Natural killer cell (primary cell): ENCODE results near the gene HPSE2. TPM values are rescaled to one million over a fixed set of nuclear protein-coding genes. Genes with fewer than 3 reads are reported as not detected.

Experiments used
- ATAC-seq, 3 donors: fragments of 150-1000 bp in 2 of 3; fragments of 200-7000 bp in 1 of 3; cut with Tn5 transposase; 1 replicate in 1 of 3; 2 replicates in 2 of 3; pipeline ENCODE4 v1.10.0; 2021; ENCODE audit warnings: mild to moderate bottlenecking in 2 of 3, moderate library complexity in 2 of 3
- DNase-seq, 2 donors: peaks; one replicate each; pipeline versions ENCODE4 v3.0.0 to v3.0.0-alpha.2; 2013 to 2021; ENCODE audit warnings: mixed read lengths in 1 of 2
- H3K27ac ChIP-seq: one replicate; pipeline ENCODE4 v1.5.1; 2013; ENCODE audit warnings: mild to moderate bottlenecking, low read length
- H3K27me3 ChIP-seq: one replicate; pipeline ENCODE4 v1.6.1; 2013; ENCODE audit warnings: low read length; ENCODE audit not compliant: control insufficient read depth, insufficient read depth
- H3K36me3 ChIP-seq: one replicate; pipeline ENCODE4 v1.6.1; 2013; ENCODE audit warnings: low read length; ENCODE audit not compliant: control insufficient read depth, insufficient read depth
- H3K4me1 ChIP-seq: one replicate; pipeline ENCODE4 v1.6.1; 2013; ENCODE audit warnings: low read length; ENCODE audit not compliant: control insufficient read depth, insufficient read depth
- H3K4me3 ChIP-seq: one replicate; pipeline ENCODE4 v1.5.1; 2013; ENCODE audit warnings: low read length
- H3K9me3 ChIP-seq: one replicate; pipeline ENCODE4 v1.6.1; 2013; ENCODE audit warnings: low read length; ENCODE audit not compliant: control insufficient read depth, insufficient read depth
- H3K27ac Mint-ChIP-seq, 2 donors: one replicate each; pipeline ENCODE4 v1.8.0; 2022; ENCODE audit warnings: mild to moderate bottlenecking in 2 of 2, mixed read lengths in 2 of 2, moderate library complexity in 1 of 2
- H3K27me3 Mint-ChIP-seq, 2 donors: one replicate each; pipeline ENCODE4 v1.8.0; 2022; ENCODE audit warnings: low read depth in 2 of 2, mixed read lengths in 2 of 2
- H3K36me3 Mint-ChIP-seq: one replicate; pipeline ENCODE4 v1.8.0; 2022; ENCODE audit warnings: mixed read lengths
- H3K4me1 Mint-ChIP-seq, 2 donors: one replicate each; pipeline ENCODE4 v1.8.0; 2022; ENCODE audit warnings: mixed read lengths in 2 of 2
- H3K4me3 Mint-ChIP-seq: one replicate; pipeline ENCODE4 v1.8.0; 2022; ENCODE audit warnings: mild to moderate bottlenecking, moderate library complexity, mixed read lengths
- H3K9me3 Mint-ChIP-seq, 2 donors: one replicate each; pipeline ENCODE4 v1.8.0; 2022; ENCODE audit warnings: mixed read lengths in 2 of 2
- WGBS: methylation state at CpG from one replicate; pipeline ENCODE4 v1.1.7; 2013; ENCODE audit warnings: missing lambda C conversion rate; ENCODE audit not compliant: insufficient coverage; 5-methylcytosine and 5-hydroxymethylcytosine counted together
- intact Hi-C: fragments of 100-400 bp; cut with micrococcal nuclease; formaldehyde crosslinking; loops from one replicate; pipeline ENCODE4 v1.14.2; 2022
- total RNA-seq, 4 donors: library from RNA; stranded (reverse); fragments of 120-200 nt in 1 of 4; gene quantifications; one replicate each; pipeline versions ENCODE4 v1.2.3 to v1.2.4, GENCODE V29; 2013 to 2022
- TF ChIP-seq, protein P1 (sequence below): fragments of 200-600 bp; IDR thresholded peaks from one replicate; pipeline ENCODE4 v1.8.0; 2022; ENCODE audit warnings: antibody characterized with exemption

Gene HPSE2
- total RNA-seq, 3 donors from 2014 or later (not counting 1 experiment from before 2014, with no cell fraction given) = not detected

DNA sequence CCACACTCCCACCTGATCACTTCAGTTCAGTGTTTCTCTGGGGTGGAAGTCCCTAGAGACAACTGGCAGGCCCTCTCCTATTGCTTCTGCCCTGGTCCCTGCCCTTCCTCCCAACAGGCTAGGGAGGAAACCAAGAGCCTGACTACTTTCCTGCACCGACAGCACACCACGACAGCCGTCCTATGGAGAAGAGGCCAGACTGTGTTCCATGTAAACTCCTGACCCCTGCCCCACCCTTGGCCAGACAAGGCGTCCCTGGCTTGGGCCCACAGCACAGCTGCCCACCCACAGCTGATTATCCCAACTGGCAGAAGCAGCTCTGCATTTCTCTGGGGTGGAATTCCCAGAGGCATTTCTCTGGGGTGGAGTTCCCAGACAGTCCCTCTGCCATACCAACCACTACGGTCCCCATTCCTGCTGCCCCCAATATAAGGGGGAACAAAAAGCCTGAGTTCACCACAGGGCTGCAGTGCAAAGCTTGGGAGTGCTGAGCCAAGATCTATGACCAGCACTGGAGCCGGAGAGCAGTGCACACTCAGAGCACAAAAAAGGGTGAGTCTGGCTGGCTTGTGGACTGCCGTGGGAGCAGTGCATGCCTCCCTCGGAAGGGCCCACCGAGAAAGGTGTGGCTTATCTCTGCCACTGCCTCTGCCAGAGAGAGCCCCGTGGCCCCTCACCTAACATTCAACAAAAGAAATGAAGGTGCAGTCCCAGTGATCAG is 193.4 kb downstream of the HPSE2 start:
- H3K27ac Mint-ChIP-seq = no peak overlapping the region
- 97% methylated on average over 10 of the region's 10 CpGs for WGBS
- Histone ChIP-seq H3K9me3 (peaks cover 11% of the 10 kb centered on the region), H3K27ac (no peak overlapping the region), H3K4me3 (no peak overlapping the region), H3K27me3 (no peaks in the 10 kb centered on the region), H3K4me1 (no peaks in the 10 kb centered on the region), H3K36me3 (no peaks in the 10 kb centered on the region)
- TF ChIP-seq, protein P1, sequence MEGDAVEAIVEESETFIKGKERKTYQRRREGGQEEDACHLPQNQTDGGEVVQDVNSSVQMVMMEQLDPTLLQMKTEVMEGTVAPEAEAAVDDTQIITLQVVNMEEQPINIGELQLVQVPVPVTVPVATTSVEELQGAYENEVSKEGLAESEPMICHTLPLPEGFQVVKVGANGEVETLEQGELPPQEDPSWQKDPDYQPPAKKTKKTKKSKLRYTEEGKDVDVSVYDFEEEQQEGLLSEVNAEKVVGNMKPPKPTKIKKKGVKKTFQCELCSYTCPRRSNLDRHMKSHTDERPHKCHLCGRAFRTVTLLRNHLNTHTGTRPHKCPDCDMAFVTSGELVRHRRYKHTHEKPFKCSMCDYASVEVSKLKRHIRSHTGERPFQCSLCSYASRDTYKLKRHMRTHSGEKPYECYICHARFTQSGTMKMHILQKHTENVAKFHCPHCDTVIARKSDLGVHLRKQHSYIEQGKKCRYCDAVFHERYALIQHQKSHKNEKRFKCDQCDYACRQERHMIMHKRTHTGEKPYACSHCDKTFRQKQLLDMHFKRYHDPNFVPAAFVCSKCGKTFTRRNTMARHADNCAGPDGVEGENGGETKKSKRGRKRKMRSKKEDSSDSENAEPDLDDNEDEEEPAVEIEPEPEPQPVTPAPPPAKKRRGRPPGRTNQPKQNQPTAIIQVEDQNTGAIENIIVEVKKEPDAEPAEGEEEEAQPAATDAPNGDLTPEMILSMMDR = no peak
- ATAC-seq (no peak), DNase-seq (no peak)
- H3K4me3 Mint-ChIP-seq = no peak overlapping the region
- no peaks in the 10 kb centered on the region for H3K4me1 Mint-ChIP-seq
- intact Hi-C loops = no loop called here
- H3K27me3 Mint-ChIP-seq = no peaks in the 10 kb centered on the region
- H3K9me3 Mint-ChIP-seq = peaks cover 0 to 5% of the 10 kb centered on the region in 2 donors
- H3K36me3 Mint-ChIP-seq = no peaks in the 10 kb centered on the region

DNA sequence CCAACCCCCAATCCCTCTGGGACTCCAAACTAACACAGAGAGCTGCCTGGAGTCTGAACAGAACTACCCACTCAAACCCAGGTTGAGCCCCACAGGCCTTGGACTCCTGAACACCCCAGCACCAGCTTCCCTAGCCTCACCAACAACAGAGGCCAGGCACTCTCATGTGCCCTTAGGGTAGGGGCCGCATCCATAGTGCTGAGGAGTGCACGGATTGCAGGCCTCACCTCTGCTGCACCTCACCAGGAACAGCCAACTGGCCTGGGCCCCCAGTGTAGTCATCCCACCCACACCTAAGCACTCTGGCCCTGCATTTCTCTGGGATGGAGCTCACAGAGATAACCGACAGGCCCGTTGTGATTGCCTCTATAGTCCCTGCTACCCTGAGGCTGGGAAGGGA is 194.2 kb downstream of the HPSE2 start:
- no peak overlapping the region for H3K4me3 Mint-ChIP-seq
- H3K4me1 ChIP-seq = no peaks in the 10 kb centered on the region
- TF ChIP-seq, protein P1 = no peak
- H3K9me3 ChIP-seq = peaks cover 11% of the 10 kb centered on the region
- 97% methylated on average over 4 of the region's 4 CpGs for WGBS
- H3K36me3 Mint-ChIP-seq = no peaks in the 10 kb centered on the region
- H3K27me3 Mint-ChIP-seq = no peaks in the 10 kb centered on the region
- intact Hi-C loops = no loop called here
- ATAC-seq (no peak), DNase-seq (no peak)
- H3K4me3 ChIP-seq = no peak overlapping the region
- peaks cover 0 to 5% of the 10 kb centered on the region in 2 donors for H3K9me3 Mint-ChIP-seq
- H3K27ac ChIP-seq = no peak overlapping the region
- no peaks in the 10 kb centered on the region for H3K36me3 ChIP-seq
- no peaks in the 10 kb centered on the region for H3K4me1 Mint-ChIP-seq
- no peak overlapping the region for H3K27ac Mint-ChIP-seq
- H3K27me3 ChIP-seq = no peaks in the 10 kb centered on the region

DNA sequence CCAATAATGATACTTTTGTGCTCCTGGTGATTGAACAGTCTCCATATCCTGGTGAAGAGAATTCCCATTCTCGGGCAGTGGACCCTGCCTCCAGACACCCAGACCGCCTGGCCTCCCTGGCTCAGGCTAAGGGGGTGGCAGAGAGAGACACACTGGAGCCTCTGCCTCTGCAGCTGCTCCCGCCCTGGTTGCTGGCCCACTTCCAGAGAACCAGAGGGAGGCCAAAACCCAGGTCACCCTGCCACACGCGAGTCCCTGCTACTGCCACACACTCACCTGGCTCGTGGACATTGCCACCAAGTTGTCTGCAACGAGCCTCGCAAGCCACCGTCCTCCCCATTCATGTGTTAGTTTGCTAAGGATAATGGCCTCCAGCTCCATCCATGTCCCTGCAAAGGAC is 221.8 kb downstream of the HPSE2 start:
- H3K27me3 ChIP-seq = no peaks in the 10 kb centered on the region
- no peaks in the 10 kb centered on the region for H3K27me3 Mint-ChIP-seq
- no peak overlapping the region for H3K4me3 ChIP-seq
- no peak overlapping the region for H3K27ac ChIP-seq
- peaks cover 0 to 6% of the 10 kb centered on the region in 2 donors for H3K9me3 Mint-ChIP-seq
- TF ChIP-seq, protein P1 = no peak
- no peak overlapping the region for H3K4me3 Mint-ChIP-seq
- no peaks in the 10 kb centered on the region for H3K36me3 ChIP-seq
- DNase-seq (no peak), ATAC-seq (no peak)
- WGBS = 92% methylated on average over 9 of the region's 9 CpGs
- H3K36me3 Mint-ChIP-seq = no peaks in the 10 kb centered on the region
- no peaks in the 10 kb centered on the region for H3K4me1 Mint-ChIP-seq
- no peaks in the 10 kb centered on the region for H3K9me3 ChIP-seq
- H3K27ac Mint-ChIP-seq = no peak overlapping the region
- intact Hi-C loops = no loop called here
- no peaks in the 10 kb centered on the region for H3K4me1 ChIP-seq

DNA sequence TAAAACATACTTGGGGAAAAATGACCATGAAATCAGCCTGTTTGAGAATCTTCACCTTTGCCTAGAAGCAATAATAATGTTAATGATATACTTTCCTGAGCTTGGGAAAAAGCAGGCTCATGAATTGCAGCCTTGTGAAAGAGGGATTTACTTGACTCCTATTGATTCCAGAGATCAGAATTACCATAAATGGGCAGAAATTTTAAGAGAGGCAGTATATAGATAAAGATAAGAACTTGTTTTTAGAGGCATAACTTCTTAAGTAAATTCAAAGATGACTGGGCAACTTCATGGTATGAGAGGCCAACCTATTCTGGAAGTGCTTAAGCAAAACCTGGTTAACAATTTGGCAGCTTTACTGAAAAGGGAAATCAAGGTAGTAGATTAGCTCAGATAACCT is 225.4 kb downstream of the HPSE2 start:
- no peak for DNase-seq
- Mint-ChIP-seq H3K27me3 (no peaks in the 10 kb centered on the region), H3K27ac (no peak overlapping the region), H3K9me3 (peaks cover 2 to 4% of the 10 kb centered on the region in 2 donors), H3K4me1 (no peaks in the 10 kb centered on the region), H3K36me3 (peaks cover 5% of the 10 kb centered on the region), H3K4me3 (no peak overlapping the region)
- H3K4me1 ChIP-seq = no peaks in the 10 kb centered on the region
- H3K4me3 ChIP-seq = no peak overlapping the region
- intact Hi-C loops = no loop called here
- no peaks in the 10 kb centered on the region for H3K36me3 ChIP-seq
- no peaks in the 10 kb centered on the region for H3K27me3 ChIP-seq
- H3K27ac ChIP-seq = no peak overlapping the region
- TF ChIP-seq, protein P1 = no peak
- no peak for ATAC-seq
- H3K9me3 ChIP-seq = no peaks in the 10 kb centered on the region
